Fibroblast of peridontal ligament (primary cell): ENCODE measurements around the gene SLC1A2.

Source experiments
- DNase-seq: peaks from one replicate; pipeline ENCODE4 v3.0.0-alpha.2; 2010; ENCODE audit errors: extremely low read depth

The SLC1A2 gene

GRCh38 chr11:35303596-35304385 is 115.6 kb downstream of the SLC1A2 start:
- peak; percentile 99 for DNase-seq

GRCh38 chr11:35302398-35302797 is 117.0 kb downstream of the SLC1A2 start:
- peak; percentile 45 for DNase-seq

GRCh38 chr11:35298369-35298768 is 121.0 kb downstream of the SLC1A2 start:
- DNase-seq, result no peak

- DNase-seq, result no peak
Observed at GRCh38 chr11:35295751-35296150, 123.6 kb downstream of the SLC1A2 start.

GRCh38 chr11:35293699-35294098 is 125.7 kb downstream of the SLC1A2 start:
- no peak for DNase-seq

GRCh38 chr11:35293035-35293434 is 126.3 kb downstream of the SLC1A2 start:
- DNase-seq, result no peak

GRCh38 chr11:35292279-35292678 is 127.1 kb downstream of the SLC1A2 start:
- no peak for DNase-seq

- no peak for DNase-seq
Observed at GRCh38 chr11:35290876-35291275, 128.5 kb downstream of the SLC1A2 start.

GRCh38 chr11:35289821-35290220 is 129.5 kb downstream of the SLC1A2 start:
- peak; percentile 55 for DNase-seq

GRCh38 chr11:35288817-35289541 is 130.4 kb downstream of the SLC1A2 start:
- DNase-seq, result peak; percentile 90

- peak; percentile 55 for DNase-seq
Observed at GRCh38 chr11:35288309-35288708, 131.0 kb downstream of the SLC1A2 start.

GRCh38 chr11:35287344-35287890 is 131.9 kb downstream of the SLC1A2 start:
- DNase-seq, result no peak

GRCh38 chr11:35286126-35286525 is 133.2 kb downstream of the SLC1A2 start:
- DNase-seq, result no peak

- DNase-seq, result no peak
Observed at GRCh38 chr11:35285471-35285870, 133.9 kb downstream of the SLC1A2 start.

GRCh38 chr11:35282221-35282882 is 137.0 kb downstream of the SLC1A2 start:
- DNase-seq, result peak; percentile 73

GRCh38 chr11:35281169-35281688 is 138.1 kb downstream of the SLC1A2 start:
- DNase-seq, result no peak

GRCh38 chr11:35280727-35281126 is 138.6 kb downstream of the SLC1A2 start:
- no peak for DNase-seq

- DNase-seq, result no peak
Observed at GRCh38 chr11:35277827-35278226, 141.5 kb downstream of the SLC1A2 start.

- no peak for DNase-seq
Observed at GRCh38 chr11:35276396-35277145, 142.8 kb downstream of the SLC1A2 start.

- peak; percentile 41 for DNase-seq
Observed at GRCh38 chr11:35275786-35276170, 143.6 kb downstream of the SLC1A2 start.
